Measurements from ENCODE around the gene UGT1A9.
"Not testable (repeated sequence)": the region's sequence is repeated elsewhere in the genome, so short reads cannot be mapped to it uniquely, and the experiment has no call there.

UGT1A9 gene

GRCh38 chr2:233680361-233681045 lies 8.8 kb downstream of the UGT1A9 start:
- in situ Hi-C loops (cut with MboI; ENCODE audit: low sequenced_read_pairs), result no loop called here

GRCh38 chr2:233681521-233682099 lies 9.9 kb downstream of the UGT1A9 start, which contains the start of gene UGT1A7:
Gene UGT1A7, plus strand, starts transcription at chr2:233681901. Its CDS starts 37 bp downstream, at chr2:233681938.
- in situ Hi-C loops (cut with MboI; ENCODE audit: low sequenced_read_pairs), result no loop called here

DNA sequence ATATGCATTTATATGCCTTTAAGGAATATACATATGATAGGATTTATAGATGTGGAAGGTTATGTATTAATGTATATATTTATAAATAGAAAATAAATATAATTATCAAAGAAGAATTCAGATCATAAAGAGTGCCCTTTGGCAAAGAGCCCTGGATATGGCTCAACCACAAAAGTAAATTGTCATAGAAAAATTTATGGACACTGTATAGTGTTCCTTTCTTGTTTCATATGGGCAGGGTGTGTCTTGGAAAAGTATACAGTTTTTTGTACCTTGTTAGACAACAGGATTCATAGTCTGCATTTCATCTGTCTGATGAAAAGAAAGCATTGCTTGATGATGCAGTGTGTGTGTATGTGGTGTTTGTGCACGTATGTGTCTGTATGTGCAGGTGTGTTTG lies 12.9 kb downstream of the UGT1A9 start:
- in situ Hi-C loops (cut with MboI; ENCODE audit: low sequenced_read_pairs), result no loop called here

GRCh38 chr2:233686928-233687327 lies 15.2 kb downstream of the UGT1A9 start:
- in situ Hi-C loops (cut with MboI; ENCODE audit: low sequenced_read_pairs), result no loop called here

DNA sequence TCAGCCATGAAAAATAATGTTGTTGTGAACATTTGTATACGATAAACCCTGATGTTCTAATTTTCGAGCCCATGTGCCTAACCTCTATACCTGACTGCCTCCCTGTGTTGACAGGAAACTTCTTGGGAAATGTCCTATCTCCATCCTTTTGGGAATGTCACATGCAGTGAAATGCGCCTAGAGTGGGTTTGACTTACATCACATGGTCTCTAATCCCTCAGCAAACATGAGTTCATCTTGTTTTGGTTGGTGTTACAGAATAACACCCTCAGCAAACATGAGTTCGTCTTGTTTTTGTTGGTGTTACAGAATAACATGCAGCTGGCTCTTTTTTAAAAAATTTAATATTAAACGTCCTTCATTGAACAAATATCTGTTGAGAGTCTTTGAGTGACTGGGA lies 16.6 kb downstream of the UGT1A9 start:
- in situ Hi-C loops (cut with MboI; ENCODE audit: low sequenced_read_pairs), result no loop called here

GRCh38 chr2:233689031-233689430 lies 17.3 kb downstream of the UGT1A9 start:
- in situ Hi-C loops (cut with MboI; ENCODE audit: low sequenced_read_pairs), result no loop called here

GRCh38 chr2:233689501-233689900 lies 17.8 kb downstream of the UGT1A9 start:
- in situ Hi-C loops (cut with MboI; ENCODE audit: low sequenced_read_pairs), result no loop called here

- in situ Hi-C loops (cut with MboI; ENCODE audit: low sequenced_read_pairs), result no loop called here
These were observed 18.7 kb downstream of the UGT1A9 start for GRCh38 chr2:233690444-233690843.

DNA sequence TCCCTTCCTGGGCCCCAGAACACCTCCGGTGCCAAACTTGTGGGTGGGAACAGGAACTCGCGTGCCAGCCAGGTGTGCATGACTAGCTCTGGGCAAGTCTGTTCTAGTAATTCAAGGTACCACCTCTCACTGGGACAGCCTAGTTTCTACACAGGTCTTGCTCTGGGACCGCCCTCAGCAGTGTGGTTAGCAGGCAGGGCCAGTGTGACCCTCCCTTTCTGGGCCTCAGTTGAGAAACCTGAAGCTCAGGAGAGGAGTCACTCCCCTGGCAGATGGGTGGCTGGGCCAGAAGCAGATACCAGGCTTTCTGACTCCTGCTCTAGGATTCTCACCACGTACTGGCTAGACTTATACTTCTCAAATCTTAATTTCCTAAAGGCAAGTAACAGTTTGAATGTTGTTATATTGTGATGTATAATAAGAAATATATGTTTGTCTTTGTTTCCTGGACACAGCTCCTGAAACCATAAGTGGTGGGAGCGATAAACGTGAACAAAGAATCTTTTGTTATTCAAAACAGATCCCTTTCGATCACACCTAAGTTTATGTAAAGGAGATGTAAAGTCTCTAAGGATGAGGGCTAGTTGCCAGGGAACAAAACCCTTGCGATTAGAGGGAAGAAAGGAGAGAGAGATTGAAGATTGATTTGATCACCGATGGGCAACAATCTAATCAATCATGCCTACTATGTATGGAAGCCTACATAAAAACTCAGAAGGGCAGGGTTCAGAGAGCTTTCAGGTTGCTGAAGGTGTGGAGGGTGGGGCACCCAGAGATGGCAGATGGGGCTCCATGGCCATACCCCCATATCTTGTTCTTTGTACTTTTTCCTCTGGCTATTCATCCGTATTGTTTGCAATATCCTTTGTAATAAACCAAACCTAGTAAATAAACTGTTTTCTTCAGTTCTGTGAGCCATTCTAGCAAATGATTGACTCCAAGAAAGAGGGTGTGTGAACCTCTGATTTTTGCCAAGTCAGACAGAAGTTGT lies 20.0 kb downstream of the UGT1A9 start:
- in situ Hi-C loops (cut with MboI; ENCODE audit: low sequenced_read_pairs), result no loop called here

DNA sequence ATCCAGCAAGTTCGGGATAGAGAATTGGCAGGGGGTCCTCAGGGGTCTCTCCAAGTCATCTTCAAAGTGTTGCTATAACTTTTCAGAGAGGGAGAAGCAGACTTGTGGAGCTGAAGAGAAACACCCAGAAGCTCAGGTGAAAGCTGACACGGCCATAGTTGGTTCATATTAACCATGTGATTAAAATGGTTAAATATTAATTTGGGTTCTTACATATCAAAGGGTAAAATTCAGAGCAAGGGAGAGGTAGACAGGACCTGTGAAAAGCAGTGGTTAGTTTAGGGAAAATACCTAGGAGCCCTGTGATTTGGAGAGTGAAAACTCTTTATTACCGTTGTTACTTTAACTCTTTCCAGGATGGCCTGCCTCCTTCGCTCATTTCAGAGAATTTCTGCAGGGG lies 20.9 kb downstream of the UGT1A9 start, which contains the start of gene UGT1A6:
TSS of gene UGT1A6 (plus strand) at position 243 of the 400 bp plus-strand sequence. CDS start at position 358, 115 bp downstream.
- in situ Hi-C loops (cut with MboI; ENCODE audit: low sequenced_read_pairs), result no loop called here

DNA sequence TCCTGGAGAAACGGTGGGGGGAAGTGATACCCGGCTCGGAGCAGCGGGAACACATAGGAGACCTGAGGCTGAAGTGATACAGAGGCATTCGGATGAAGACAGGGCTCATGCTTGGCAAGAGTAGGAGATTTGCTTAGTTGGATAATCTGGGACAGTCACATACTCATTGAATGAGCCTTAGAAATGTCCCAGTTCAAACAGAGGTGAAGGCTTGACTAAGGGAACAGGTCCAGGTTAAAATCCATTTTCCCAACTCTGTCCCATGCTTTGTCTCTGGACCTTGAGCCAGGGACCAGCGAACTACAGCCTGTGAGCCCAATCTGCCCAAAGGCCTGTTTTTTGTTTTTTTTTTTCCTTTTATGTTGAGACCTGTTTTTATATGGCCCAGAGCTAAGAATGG lies 22.3 kb downstream of the UGT1A9 start:
- in situ Hi-C loops (cut with MboI; ENCODE audit: low sequenced_read_pairs), result no loop called here

DNA sequence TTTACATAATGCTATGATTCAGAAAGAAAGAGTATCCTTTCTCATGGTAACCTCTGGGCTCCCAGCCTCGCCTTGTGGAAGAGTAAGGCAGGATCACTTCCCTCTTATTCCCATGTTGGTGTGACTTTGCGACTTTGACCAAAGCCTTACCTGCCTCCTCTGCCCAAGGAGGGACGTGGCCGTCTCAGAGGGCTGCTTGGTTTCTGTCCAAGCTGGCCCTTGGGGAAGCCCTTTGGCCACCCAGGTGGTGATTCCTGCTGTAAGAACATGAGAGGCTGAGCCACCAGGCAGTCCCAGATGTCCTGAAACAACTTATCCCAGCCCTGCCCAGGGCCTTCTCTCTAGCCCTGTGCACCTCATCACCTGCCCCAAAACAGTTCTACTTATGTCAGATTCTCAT lies 27.0 kb downstream of the UGT1A9 start:
- in situ Hi-C loops (cut with MboI; ENCODE audit: low sequenced_read_pairs), result no loop called here

GRCh38 chr2:233699424-233700027 lies 27.8 kb downstream of the UGT1A9 start:
- in situ Hi-C loops (cut with MboI; ENCODE audit: low sequenced_read_pairs), result no loop called here

- in situ Hi-C loops (cut with MboI; ENCODE audit: low sequenced_read_pairs), result no loop called here
These were observed 28.4 kb downstream of the UGT1A9 start for GRCh38 chr2:233700028-233700635.

DNA sequence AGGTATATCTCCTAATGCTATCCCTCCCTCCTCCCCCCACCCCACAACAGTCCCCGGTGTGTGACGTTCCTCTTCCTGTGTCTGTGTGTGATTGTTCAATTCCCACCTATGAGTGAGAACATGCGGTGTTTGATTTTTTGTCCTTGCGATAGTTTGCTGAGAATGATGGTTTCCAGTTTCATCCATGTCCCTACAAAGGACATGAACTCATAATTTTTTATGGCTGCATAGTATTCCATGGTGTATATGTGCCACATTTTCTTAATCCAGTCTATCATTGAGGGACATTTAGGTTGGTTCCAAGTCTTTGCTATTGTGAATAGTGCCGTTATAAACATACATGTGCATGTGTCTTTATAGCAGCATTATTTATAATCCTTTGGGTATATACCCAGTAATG lies 29.1 kb downstream of the UGT1A9 start:
- in situ Hi-C loops (cut with MboI; ENCODE audit: low sequenced_read_pairs), result not testable (repeated sequence)

- in situ Hi-C loops (cut with MboI; ENCODE audit: low sequenced_read_pairs), result no loop called here
These were observed 30.5 kb downstream of the UGT1A9 start for GRCh38 chr2:233702238-233702637.

DNA sequence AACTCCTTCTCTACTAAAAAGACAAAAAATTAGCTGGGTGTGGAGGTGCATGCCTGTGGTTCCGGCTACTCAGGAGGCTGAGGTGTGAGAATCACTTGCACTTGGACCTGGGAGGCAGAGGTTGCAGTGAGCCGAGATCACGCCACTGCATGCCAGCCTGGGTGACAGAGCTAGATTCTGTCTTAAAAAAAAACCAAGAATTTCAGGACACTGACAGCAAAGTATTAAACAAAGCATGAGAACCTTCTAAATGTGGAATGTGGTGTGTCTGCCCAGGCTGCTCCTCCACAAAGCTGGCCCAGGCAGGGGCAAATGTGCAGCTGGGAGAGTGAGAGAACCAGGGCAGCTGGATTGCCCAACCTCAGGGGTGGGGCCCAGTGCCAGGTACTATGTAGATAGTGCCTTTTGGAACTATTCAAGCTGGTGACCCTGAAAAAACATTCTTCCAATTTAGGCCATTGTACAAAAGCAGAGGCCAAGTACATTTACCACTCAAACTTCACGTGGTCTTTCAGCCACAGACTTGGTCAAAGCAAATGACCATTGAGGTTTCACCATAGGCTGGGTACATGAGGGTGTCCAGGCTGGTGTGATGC lies 34.3 kb downstream of the UGT1A9 start:
- in situ Hi-C loops (cut with MboI; ENCODE audit: low sequenced_read_pairs), result no loop called here

- in situ Hi-C loops (cut with MboI; ENCODE audit: low sequenced_read_pairs), result no loop called here
These were observed 35.0 kb downstream of the UGT1A9 start for GRCh38 chr2:233706720-233707119.

GRCh38 chr2:233707940-233708644 lies 36.4 kb downstream of the UGT1A9 start:
- in situ Hi-C loops (cut with MboI; ENCODE audit: low sequenced_read_pairs), result no loop called here

GRCh38 chr2:233708942-233709341 lies 37.2 kb downstream of the UGT1A9 start:
- in situ Hi-C loops (cut with MboI; ENCODE audit: low sequenced_read_pairs), result no loop called here

Measured in hTERT RPE-1 (cell line).